CD4-positive, alpha-beta T cell treated with Interleukin-6 at 100 ng/mL for 8 hours (primary cell): ENCODE data around the gene YTHDC2.

Experiments
- DNase-seq: peaks from one replicate; pipeline ENCODE4 v3.0.0-alpha.2; 2020; ENCODE audit warnings: mixed read lengths, low spot score

YTHDC2 gene

GRCh38 chr5:113513384-113514288 lies at the start of gene YTHDC2:
Gene YTHDC2 (plus strand): TSS chr5:113513694. CDS start chr5:113513896, 202 bp downstream.
- peak; percentile 81 for DNase-seq

- DNase-seq: no peak
Measured at GRCh38 chr5:113474100-113474728, 39.3 kb upstream of the YTHDC2 start.

- no peak for DNase-seq
Measured at GRCh38 chr5:113478691-113479090, 34.8 kb upstream of the YTHDC2 start.

- no peak for DNase-seq
Measured at GRCh38 chr5:113480243-113480642, 33.3 kb upstream of the YTHDC2 start.

- DNase-seq: no peak
Measured at GRCh38 chr5:113487416-113487780, 26.1 kb upstream of the YTHDC2 start.

GRCh38 chr5:113487781-113488644 lies 25.5 kb upstream of the YTHDC2 start, which contains the start of gene MCC:
Gene MCC (minus strand): TSS chr5:113488453.
- DNase-seq: peak; percentile 5

DNA sequence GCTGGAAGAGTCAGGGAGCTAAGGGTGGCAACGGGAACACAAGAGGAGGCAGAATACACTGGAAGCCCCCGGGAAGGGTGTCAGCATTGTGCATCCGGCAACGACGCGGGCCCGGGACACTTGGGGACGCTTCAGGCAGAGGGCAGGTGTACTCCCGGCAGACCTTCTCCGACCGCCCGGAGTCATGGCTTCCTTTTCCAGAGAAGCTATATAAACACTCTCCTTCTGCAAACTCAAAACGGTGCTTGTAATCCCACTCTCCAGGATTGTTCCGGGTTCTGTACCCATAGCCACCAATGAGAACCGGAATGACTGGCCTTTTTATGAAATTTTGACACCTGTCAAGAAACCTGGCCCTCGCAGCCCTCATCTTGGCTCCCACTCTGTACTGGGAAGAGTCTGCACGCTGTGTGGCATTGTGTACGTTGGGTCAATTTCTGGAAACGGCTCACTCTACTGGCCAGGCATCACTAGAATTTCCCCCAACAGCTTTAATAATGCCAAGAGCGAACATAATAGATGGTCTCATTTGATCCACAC lies 24.8 kb upstream of the YTHDC2 start:
- no peak for DNase-seq

DNA sequence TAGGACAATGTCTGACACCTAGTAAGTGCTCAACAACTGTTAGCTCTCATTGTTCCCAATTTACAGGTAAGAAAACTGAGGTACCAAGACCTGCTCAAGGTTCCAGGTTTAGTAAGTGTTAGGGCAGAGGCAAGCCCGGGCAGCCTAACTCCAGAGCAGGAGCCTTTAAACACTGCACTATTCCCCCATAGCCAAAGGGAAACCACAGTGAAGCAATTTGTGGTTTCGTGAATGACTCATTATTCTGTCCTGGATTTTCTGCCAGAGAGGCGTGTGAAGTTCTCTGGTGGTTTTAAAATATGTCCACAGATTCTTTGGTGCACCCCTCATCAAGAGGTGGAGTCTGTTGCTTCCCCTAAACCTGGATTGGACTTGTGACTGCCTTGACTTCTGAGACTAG lies 24.2 kb upstream of the YTHDC2 start:
- DNase-seq: no peak

DNA sequence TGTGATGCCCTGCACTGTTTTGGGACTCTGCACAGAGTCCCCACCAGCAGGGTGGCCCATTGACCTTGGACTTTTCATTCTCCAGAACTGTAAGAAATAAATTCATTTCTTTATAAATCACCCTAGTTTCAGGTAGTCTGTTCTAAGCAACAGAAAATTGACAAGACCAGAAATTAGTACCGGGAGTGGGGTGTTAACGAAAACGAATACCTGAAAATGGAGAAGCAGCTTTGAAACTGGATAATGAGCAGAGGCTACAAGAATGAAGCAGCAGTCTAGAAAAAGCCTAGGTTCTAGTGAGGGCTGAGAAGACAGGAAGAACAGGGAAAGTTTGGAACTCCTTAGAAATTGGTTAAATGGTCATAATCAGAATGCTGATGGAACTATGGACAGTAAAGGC lies 23.2 kb upstream of the YTHDC2 start:
- DNase-seq: no peak

- no peak for DNase-seq
Measured at GRCh38 chr5:113491022-113491421, 22.5 kb upstream of the YTHDC2 start.

DNA sequence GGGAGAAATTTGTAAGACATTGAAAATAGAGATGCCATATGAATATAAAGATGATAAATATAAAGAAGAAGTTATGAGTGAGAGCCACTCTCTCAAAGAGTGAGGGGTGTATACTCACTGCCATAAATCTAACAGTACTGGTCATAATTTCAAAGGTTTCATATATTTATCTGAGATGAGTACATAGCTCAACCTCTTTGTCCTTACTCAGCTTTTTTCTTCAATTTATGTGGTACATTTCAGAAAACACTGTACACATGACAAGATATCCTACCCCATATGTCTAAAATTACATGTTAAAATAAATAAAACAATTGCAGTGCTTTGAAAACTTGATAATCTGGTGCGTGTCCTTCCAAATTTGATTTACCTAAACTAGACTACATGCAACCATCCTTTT lies 20.0 kb upstream of the YTHDC2 start:
- no peak for DNase-seq

DNA sequence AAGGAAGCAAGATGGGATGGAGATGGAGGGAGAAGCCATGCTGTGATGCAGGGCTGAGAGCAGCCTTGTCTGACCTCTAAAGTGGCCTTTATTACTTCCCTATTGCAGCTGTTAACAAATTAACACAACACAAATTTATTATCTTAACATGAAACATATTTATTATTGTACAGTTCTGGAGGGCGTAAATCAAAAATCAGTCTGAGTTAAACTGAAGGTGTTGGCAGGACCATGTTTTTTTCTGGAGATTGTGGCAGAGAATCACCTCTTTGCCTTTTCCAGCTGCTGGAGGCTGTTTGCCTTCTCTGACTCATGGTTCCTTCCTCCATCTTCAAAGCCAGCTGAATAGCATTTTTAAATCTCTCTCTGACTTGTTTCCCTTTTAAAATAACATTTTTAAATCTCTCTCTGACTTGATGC lies 18.1 kb upstream of the YTHDC2 start:
- DNase-seq: no peak

- no peak for DNase-seq
Measured at GRCh38 chr5:113502073-113502472, 11.4 kb upstream of the YTHDC2 start.

DNA sequence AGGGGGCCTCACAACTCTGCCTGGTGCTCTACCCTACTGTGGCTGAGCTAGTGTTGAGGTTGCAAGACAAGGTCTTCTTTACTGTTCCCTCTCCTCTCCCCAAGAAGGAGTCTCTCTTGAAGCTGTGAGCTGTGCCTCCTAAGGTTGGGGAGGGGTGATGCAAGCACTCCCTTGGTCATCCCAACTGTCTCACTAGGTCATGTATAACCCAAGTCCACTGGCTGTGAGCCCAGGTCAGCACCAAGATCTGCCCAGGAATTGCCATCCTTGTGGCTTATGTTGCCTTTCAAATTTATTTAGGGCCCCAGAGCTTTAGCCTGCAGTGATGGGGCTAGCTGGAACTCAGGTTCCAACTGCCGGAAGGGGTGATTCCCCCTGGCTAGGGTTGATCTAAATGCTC lies 10.3 kb upstream of the YTHDC2 start:
- DNase-seq: no peak

GRCh38 chr5:113505181-113505580 lies 8.3 kb upstream of the YTHDC2 start:
- DNase-seq: no peak

- no peak for DNase-seq
Measured at GRCh38 chr5:113507601-113508000, 5.9 kb upstream of the YTHDC2 start.

DNA sequence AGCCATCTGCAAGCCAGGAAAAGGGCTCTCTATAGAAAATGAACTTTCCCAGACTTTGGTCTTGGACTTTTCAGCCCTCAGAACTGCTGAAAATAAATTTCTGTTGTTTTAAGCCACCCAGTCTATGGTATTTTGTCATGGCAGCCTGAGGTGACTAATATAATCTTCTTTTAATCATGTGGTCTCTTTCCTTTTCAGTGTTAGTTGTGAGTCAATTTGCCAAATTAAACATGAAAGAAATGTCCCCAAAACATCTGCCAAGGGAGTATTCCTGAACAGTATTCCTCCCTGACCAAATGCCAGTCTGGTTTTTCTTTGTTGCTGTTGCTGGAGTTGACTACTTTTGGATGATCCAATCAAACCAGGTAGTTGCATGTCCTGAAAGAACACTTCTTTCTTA lies 4.7 kb upstream of the YTHDC2 start:
- no peak for DNase-seq

GRCh38 chr5:113510836-113511451 lies 2.5 kb upstream of the YTHDC2 start:
- DNase-seq: peak; percentile 15

- no peak for DNase-seq
Measured at GRCh38 chr5:113512341-113512740, 1.2 kb upstream of the YTHDC2 start.

GRCh38 chr5:113514289-113514635 lies 768 bp downstream of the YTHDC2 start:
- DNase-seq: no peak

DNA sequence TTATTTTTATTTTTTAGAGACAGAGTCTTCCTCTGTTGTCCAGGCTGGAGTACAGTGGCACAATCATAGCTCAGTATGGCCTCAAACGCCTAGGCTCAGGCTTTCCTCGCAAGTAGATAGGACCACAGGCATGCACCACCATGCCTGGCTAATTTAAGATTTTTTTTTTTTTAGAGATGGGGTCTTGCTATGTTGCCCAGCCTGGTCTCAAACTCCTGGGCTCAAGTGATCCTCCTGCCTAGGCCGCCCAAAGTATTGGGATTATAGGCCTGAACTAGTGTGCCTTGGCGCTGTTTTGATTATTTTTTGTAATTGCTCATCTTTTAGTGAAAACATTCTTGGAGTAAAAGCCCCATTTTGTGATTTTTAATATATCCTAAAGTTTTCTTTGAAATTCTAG lies 5.4 kb downstream of the YTHDC2 start:
- no peak for DNase-seq

DNA sequence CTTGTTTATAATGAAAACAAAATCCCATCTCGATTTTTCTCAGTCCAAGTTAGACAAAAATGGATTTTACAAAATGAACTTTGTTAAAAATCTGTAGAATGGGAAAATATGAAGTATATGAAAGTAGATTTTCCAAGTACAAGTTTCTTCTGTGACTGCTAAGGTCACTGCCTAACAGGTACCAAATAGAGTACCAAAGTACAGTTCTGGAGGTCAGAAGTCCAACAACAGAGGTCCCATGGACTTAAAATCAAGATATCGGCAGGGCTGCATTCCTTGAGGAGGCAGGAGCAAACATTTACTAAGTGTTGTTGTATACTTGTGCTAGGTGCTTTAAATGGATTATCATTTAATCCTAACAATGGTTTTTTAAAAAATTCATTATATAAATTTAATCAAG lies 5.9 kb downstream of the YTHDC2 start:
- DNase-seq: no peak
